ENCODE results near the gene FAS.

Gene FAS

GRCh38 chr10:88953662-88954061 is 36.9 kb upstream of the FAS start:
- Histone ChIP-seq H3K27me3 (ENCODE audit: control insufficient read depth in 5 of 5, insufficient read depth in 4 of 5, low read length in 5 of 5) (no peaks in the 10 kb centered on the region), H3K9me3 (ENCODE audit: control insufficient read depth in 5 of 5, low read length in 5 of 5) (no peaks in the 10 kb centered on the region), H3K36me3 (ENCODE audit: control insufficient read depth in 5 of 5, insufficient read depth in 5 of 5, low read length in 5 of 5) (no peaks in the 10 kb centered on the region), H3K27ac (ENCODE audit: low read depth, low read length) (no peak overlapping the region), H3K4me1 (ENCODE audit: control insufficient read depth in 5 of 5, insufficient read depth in 5 of 5, low read length in 5 of 5) (peaks cover 0 to 31% (median 18%) of the 10 kb centered on the region in 5 donors), H3K4me3 (ENCODE audit: low read depth in 1 of 5, low read length in 5 of 5) (no peak overlapping the region), H3K9ac (ENCODE audit: low read length in 5 of 5) (no peak overlapping the region)

GRCh38 chr10:88954458-88955083 is 36.0 kb upstream of the FAS start:
- Histone ChIP-seq H3K27ac (ENCODE audit: low read depth, low read length) (no peak overlapping the region), H3K9me3 (ENCODE audit: control insufficient read depth in 5 of 5, low read length in 5 of 5) (no peaks in the 10 kb centered on the region), H3K36me3 (ENCODE audit: control insufficient read depth in 5 of 5, insufficient read depth in 5 of 5, low read length in 5 of 5) (no peaks in the 10 kb centered on the region), H3K27me3 (ENCODE audit: control insufficient read depth in 5 of 5, insufficient read depth in 4 of 5, low read length in 5 of 5) (no peaks in the 10 kb centered on the region), H3K9ac (ENCODE audit: low read length in 5 of 5) (no peak overlapping the region), H3K4me1 (ENCODE audit: control insufficient read depth in 5 of 5, insufficient read depth in 5 of 5, low read length in 5 of 5) (peaks cover 0 to 31% (median 18%) of the 10 kb centered on the region in 5 donors), H3K4me3 (ENCODE audit: low read depth in 1 of 5, low read length in 5 of 5) (no peak overlapping the region)

GRCh38 chr10:88957381-88957780 is 33.2 kb upstream of the FAS start:
- Histone ChIP-seq H3K36me3 (ENCODE audit: control insufficient read depth in 5 of 5, insufficient read depth in 5 of 5, low read length in 5 of 5) (no peaks in the 10 kb centered on the region), H3K9me3 (ENCODE audit: control insufficient read depth in 5 of 5, low read length in 5 of 5) (no peaks in the 10 kb centered on the region), H3K9ac (ENCODE audit: low read length in 5 of 5) (no peak overlapping the region), H3K4me1 (ENCODE audit: control insufficient read depth in 5 of 5, insufficient read depth in 5 of 5, low read length in 5 of 5) (peaks cover 0 to 13% (median 9%) of the 10 kb centered on the region in 5 donors), H3K4me3 (ENCODE audit: low read depth in 1 of 5, low read length in 5 of 5) (no peak overlapping the region), H3K27me3 (ENCODE audit: control insufficient read depth in 5 of 5, insufficient read depth in 4 of 5, low read length in 5 of 5) (no peaks in the 10 kb centered on the region), H3K27ac (ENCODE audit: low read depth, low read length) (no peak overlapping the region)

GRCh38 chr10:88958721-88959120 is 31.9 kb upstream of the FAS start:
- Histone ChIP-seq H3K36me3 (ENCODE audit: control insufficient read depth in 5 of 5, insufficient read depth in 5 of 5, low read length in 5 of 5) (no peaks in the 10 kb centered on the region), H3K9me3 (ENCODE audit: control insufficient read depth in 5 of 5, low read length in 5 of 5) (no peaks in the 10 kb centered on the region), H3K4me1 (ENCODE audit: control insufficient read depth in 5 of 5, insufficient read depth in 5 of 5, low read length in 5 of 5) (peaks cover 0 to 8% (median 0%) of the 10 kb centered on the region in 5 donors), H3K27ac (ENCODE audit: low read depth, low read length) (no peak overlapping the region), H3K9ac (ENCODE audit: low read length in 5 of 5) (no peak overlapping the region), H3K4me3 (ENCODE audit: low read depth in 1 of 5, low read length in 5 of 5) (no peak overlapping the region), H3K27me3 (ENCODE audit: control insufficient read depth in 5 of 5, insufficient read depth in 4 of 5, low read length in 5 of 5) (no peaks in the 10 kb centered on the region)

GRCh38 chr10:88960802-88961201 is 29.8 kb upstream of the FAS start:
- H3K4me1 ChIP-seq (ENCODE audit: control insufficient read depth in 5 of 5, insufficient read depth in 5 of 5, low read length in 5 of 5) = peaks cover 0 to 8% (median 3%) of the 10 kb centered on the region in 5 donors
- H3K9me3 ChIP-seq (ENCODE audit: control insufficient read depth in 5 of 5, low read length in 5 of 5) = no peaks in the 10 kb centered on the region
- H3K27me3 ChIP-seq (ENCODE audit: control insufficient read depth in 5 of 5, insufficient read depth in 4 of 5, low read length in 5 of 5) = no peaks in the 10 kb centered on the region
- H3K36me3 ChIP-seq (ENCODE audit: control insufficient read depth in 5 of 5, insufficient read depth in 5 of 5, low read length in 5 of 5) = no peaks in the 10 kb centered on the region
- H3K27ac ChIP-seq (ENCODE audit: low read depth, low read length) = no peak overlapping the region
- H3K9ac ChIP-seq (ENCODE audit: low read length in 5 of 5) = no peak overlapping the region
- H3K4me3 ChIP-seq (ENCODE audit: low read depth in 1 of 5, low read length in 5 of 5) = no peak overlapping the region

GRCh38 chr10:88961266-88961665 is 29.3 kb upstream of the FAS start:
- H3K4me1 ChIP-seq (ENCODE audit: control insufficient read depth in 5 of 5, insufficient read depth in 5 of 5, low read length in 5 of 5) = peaks cover 0 to 11% (median 3%) of the 10 kb centered on the region in 5 donors
- H3K27me3 ChIP-seq (ENCODE audit: control insufficient read depth in 5 of 5, insufficient read depth in 4 of 5, low read length in 5 of 5) = no peaks in the 10 kb centered on the region
- H3K9ac ChIP-seq (ENCODE audit: low read length in 5 of 5) = peak overlapping the region in 1 of 5 donors; percentile 13
- H3K27ac ChIP-seq (ENCODE audit: low read depth, low read length) = no peak overlapping the region
- no peaks in the 10 kb centered on the region for H3K36me3 ChIP-seq (ENCODE audit: control insufficient read depth in 5 of 5, insufficient read depth in 5 of 5, low read length in 5 of 5)
- no peak overlapping the region for H3K4me3 ChIP-seq (ENCODE audit: low read depth in 1 of 5, low read length in 5 of 5)
- no peaks in the 10 kb centered on the region for H3K9me3 ChIP-seq (ENCODE audit: control insufficient read depth in 5 of 5, low read length in 5 of 5)

- no peaks in the 10 kb centered on the region for H3K27me3 ChIP-seq (ENCODE audit: control insufficient read depth in 5 of 5, insufficient read depth in 4 of 5, low read length in 5 of 5)
- no peaks in the 10 kb centered on the region for H3K36me3 ChIP-seq (ENCODE audit: control insufficient read depth in 5 of 5, insufficient read depth in 5 of 5, low read length in 5 of 5)
Observed at GRCh38 chr10:88962336-88962735, 28.3 kb upstream of the FAS start.

GRCh38 chr10:88963318-88963717 is 27.3 kb upstream of the FAS start:
- Histone ChIP-seq H3K9ac (ENCODE audit: low read length in 5 of 5) (no peak overlapping the region), H3K4me3 (ENCODE audit: low read depth in 1 of 5, low read length in 5 of 5) (no peak overlapping the region), H3K27me3 (ENCODE audit: control insufficient read depth in 5 of 5, insufficient read depth in 4 of 5, low read length in 5 of 5) (no peaks in the 10 kb centered on the region), H3K36me3 (ENCODE audit: control insufficient read depth in 5 of 5, insufficient read depth in 5 of 5, low read length in 5 of 5) (no peaks in the 10 kb centered on the region), H3K9me3 (ENCODE audit: control insufficient read depth in 5 of 5, low read length in 5 of 5) (no peaks in the 10 kb centered on the region), H3K27ac (ENCODE audit: low read depth, low read length) (no peak overlapping the region), H3K4me1 (ENCODE audit: control insufficient read depth in 5 of 5, insufficient read depth in 5 of 5, low read length in 5 of 5) (peaks cover 0 to 11% (median 3%) of the 10 kb centered on the region in 5 donors)

More at GRCh38 chr10:88962336-88962735, 28.3 kb upstream of the FAS start:
- H3K27ac ChIP-seq (ENCODE audit: low read depth, low read length) = no peak overlapping the region
- peaks cover 0 to 11% (median 3%) of the 10 kb centered on the region in 5 donors for H3K4me1 ChIP-seq (ENCODE audit: control insufficient read depth in 5 of 5, insufficient read depth in 5 of 5, low read length in 5 of 5)
- H3K9me3 ChIP-seq (ENCODE audit: control insufficient read depth in 5 of 5, low read length in 5 of 5) = no peaks in the 10 kb centered on the region
- H3K4me3 ChIP-seq (ENCODE audit: low read depth in 1 of 5, low read length in 5 of 5) = no peak overlapping the region
- H3K9ac ChIP-seq (ENCODE audit: low read length in 5 of 5) = no peak overlapping the region

- Histone ChIP-seq H3K27me3 (ENCODE audit: control insufficient read depth in 5 of 5, insufficient read depth in 4 of 5, low read length in 5 of 5) (no peaks in the 10 kb centered on the region), H3K27ac (ENCODE audit: low read depth, low read length) (no peak overlapping the region), H3K36me3 (ENCODE audit: control insufficient read depth in 5 of 5, insufficient read depth in 5 of 5, low read length in 5 of 5) (no peaks in the 10 kb centered on the region), H3K9me3 (ENCODE audit: control insufficient read depth in 5 of 5, low read length in 5 of 5) (no peaks in the 10 kb centered on the region), H3K4me1 (ENCODE audit: control insufficient read depth in 5 of 5, insufficient read depth in 5 of 5, low read length in 5 of 5) (peaks cover 0 to 11% (median 3%) of the 10 kb centered on the region in 5 donors), H3K9ac (ENCODE audit: low read length in 5 of 5) (no peak overlapping the region), H3K4me3 (ENCODE audit: low read depth in 1 of 5, low read length in 5 of 5) (no peak overlapping the region)
Observed at GRCh38 chr10:88964360-88964759, 26.2 kb upstream of the FAS start.

- Histone ChIP-seq H3K9ac (ENCODE audit: low read length in 5 of 5) (no peak overlapping the region), H3K9me3 (ENCODE audit: control insufficient read depth in 5 of 5, low read length in 5 of 5) (no peaks in the 10 kb centered on the region), H3K27me3 (ENCODE audit: control insufficient read depth in 5 of 5, insufficient read depth in 4 of 5, low read length in 5 of 5) (no peaks in the 10 kb centered on the region), H3K4me1 (ENCODE audit: control insufficient read depth in 5 of 5, insufficient read depth in 5 of 5, low read length in 5 of 5) (peaks cover 0 to 11% (median 3%) of the 10 kb centered on the region in 5 donors), H3K27ac (ENCODE audit: low read depth, low read length) (no peak overlapping the region), H3K36me3 (ENCODE audit: control insufficient read depth in 5 of 5, insufficient read depth in 5 of 5, low read length in 5 of 5) (no peaks in the 10 kb centered on the region), H3K4me3 (ENCODE audit: low read depth in 1 of 5, low read length in 5 of 5) (no peak overlapping the region)
Observed at GRCh38 chr10:88964869-88965415, 25.7 kb upstream of the FAS start.

Data from subcutaneous abdominal adipose tissue (tissue), 5 donors.